Breast epithelium (tissue), 4 donors: Measurements from ENCODE around the gene POMZP3. TPM values are rescaled to one million over a fixed set of nuclear protein-coding genes. Genes with fewer than 3 reads are reported as not detected.
"Not testable (repeated sequence)": the region's sequence is repeated elsewhere in the genome, so short reads cannot be mapped to it uniquely, and the experiment has no call there.

ENCODE experiments used
- DNase-seq, 2 donors: peaks; one replicate each; pipeline ENCODE4 v3.0.0-alpha.2; 2019; ENCODE audit warnings: low spot score in 2 of 2
- H3K27ac ChIP-seq, 2 donors: fragments of 200-600 bp; sonication (generic) in 1 of 2; one replicate each; pipeline ENCODE4 v1.5.1; 2016 to 2019; ENCODE audit warnings: mild to moderate bottlenecking in 1 of 2
- H3K27me3 ChIP-seq, 2 donors: fragments of 200-600 bp; sonication (generic) in 1 of 2; one replicate each; pipeline versions ENCODE4 v1.5.1 to v1.6.0; 2017 to 2019; ENCODE audit warnings: control low read depth in 1 of 2, mild to moderate bottlenecking in 1 of 2
- H3K36me3 ChIP-seq: fragments of 200-600 bp; one replicate; pipeline ENCODE4 v1.5.1; 2019
- H3K4me1 ChIP-seq, 2 donors: fragments of 200-600 bp; sonication (generic); one replicate each; pipeline ENCODE4 v1.5.1; 2016 to 2019; ENCODE audit warnings: control low read depth in 1 of 2
- H3K4me3 ChIP-seq, 3 donors: fragments of 200-600 bp; sonication (generic); 1 replicate in 2 of 3; 2 replicates in 1 of 3; pipeline ENCODE4 v1.5.1; 2016 to 2019; ENCODE audit warnings: mild to moderate bottlenecking in 3 of 3, moderate library complexity in 2 of 3
- H3K9me3 ChIP-seq, 2 donors: fragments of 200-600 bp; sonication (generic) in 1 of 2; one replicate each; pipeline ENCODE4 v1.5.1; 2016 to 2019; ENCODE audit warnings: control low read depth in 1 of 2
- POLR2A ChIP-seq: fragments of 450-650 bp; IDR thresholded peaks from one replicate; pipeline ENCODE4 v1.6.1; 2016; ENCODE audit warnings: antibody characterized with exemption, mild to moderate bottlenecking, moderate library complexity
- intact Hi-C: fragments of 100-400 bp; cut with DNase I; formaldehyde crosslinking; loops from one replicate; pipeline ENCODE4 v1.15.1; 2023; ENCODE audit warnings: low total_unique reads
- total RNA-seq, 3 donors: library from RNA; depleted of rRNA; stranded (reverse); fragments of >200 nt; gene quantifications; one replicate each; pipeline ENCODE4 v1.1.0, GENCODE V29; 2016

POMZP3 gene
- total RNA-seq, result 1 to 10 TPM; 3.4 to 7.2 (median 6.6) TPM

DNA sequence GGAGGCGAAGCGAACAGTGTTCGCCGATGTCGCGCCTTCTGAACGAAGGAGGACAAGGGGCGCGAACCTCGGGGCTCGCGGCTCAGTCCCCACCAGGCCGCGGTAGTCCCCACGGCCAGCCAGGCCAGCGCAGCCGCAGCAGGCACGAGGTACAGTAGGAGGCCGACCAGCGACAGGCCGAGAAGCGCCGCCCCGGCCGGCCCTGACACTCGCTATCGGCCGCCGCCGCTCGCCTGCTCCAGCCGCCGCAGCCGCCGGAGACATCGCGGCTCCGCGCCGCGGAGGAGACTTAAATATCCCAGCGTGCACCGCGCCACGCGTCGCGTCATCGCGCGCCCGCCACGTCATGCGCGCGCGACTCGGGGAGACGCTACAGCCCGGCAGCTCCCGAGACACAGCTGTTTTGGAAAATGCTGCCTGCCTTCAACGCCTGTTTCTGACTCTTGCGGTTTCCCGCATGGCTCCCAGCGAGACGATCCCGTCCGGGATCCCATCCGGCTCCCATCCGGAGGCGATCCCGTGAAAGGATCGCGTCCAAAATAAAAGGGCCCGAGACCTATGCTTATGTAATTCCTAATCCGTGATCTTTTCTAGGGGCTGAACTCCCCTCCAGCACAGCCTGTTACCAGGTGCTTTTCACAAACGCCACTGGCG lies at the start of gene POMZP3:
Gene POMZP3 (minus strand): TSS at position 291 of the 654 bp plus-strand sequence. CDS start 1,215 bp downstream, outside the sequence.
- H3K36me3 ChIP-seq, H3K9me3 ChIP-seq, H3K4me1 ChIP-seq, DNase-seq, H3K27me3 ChIP-seq, intact Hi-C loops: not testable (repeated sequence)
- peak; percentile 36 for TF ChIP-seq POLR2A
- peak within 1 kb of the TSS; percentile 51 to 75 (median 56) for H3K4me3 ChIP-seq
- H3K27ac ChIP-seq, result peak within 1 kb of the TSS; percentile 80 to 89

DNA sequence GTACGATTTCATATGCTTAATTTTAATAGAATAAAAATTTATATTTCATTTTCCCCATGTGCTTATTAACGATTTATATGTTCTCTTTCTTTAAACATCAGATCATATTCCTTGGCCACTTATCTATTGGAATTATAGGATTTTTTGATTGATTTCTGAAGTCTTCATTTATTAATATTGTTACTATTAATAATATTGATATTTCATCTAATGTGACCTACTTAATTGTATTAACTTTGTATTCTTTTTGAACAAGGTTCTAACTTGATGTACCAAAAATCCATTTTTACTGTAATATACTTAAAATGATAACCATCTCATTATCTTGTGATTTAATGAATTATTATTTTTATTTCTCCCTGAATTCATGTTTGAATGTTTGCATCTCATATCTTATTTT lies 48.7 kb upstream of the POMZP3 start:
- H3K4me1 ChIP-seq, H3K36me3 ChIP-seq, H3K4me3 ChIP-seq, H3K27me3 ChIP-seq, H3K9me3 ChIP-seq, DNase-seq, H3K27ac ChIP-seq, intact Hi-C loops: not testable (repeated sequence)

DNA sequence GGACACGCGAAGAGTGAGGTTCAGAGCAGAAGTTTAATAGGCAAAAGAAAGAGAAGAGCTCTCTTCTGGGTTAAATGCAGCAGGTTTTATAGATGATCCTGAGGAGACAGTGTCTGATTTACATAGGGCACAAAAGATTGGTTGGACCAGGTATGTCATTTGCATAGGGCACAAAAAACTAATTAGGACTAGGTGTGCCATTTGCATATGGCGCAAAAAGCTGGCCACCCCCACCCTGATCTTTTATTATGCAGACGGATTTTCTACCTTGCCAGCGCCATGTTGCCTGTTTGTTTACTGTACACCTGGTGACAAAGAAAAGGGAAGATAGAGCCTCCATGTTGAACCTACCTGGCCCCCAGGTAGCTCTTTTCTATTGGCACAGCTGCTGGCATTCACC lies 46.3 kb upstream of the POMZP3 start:
- DNase-seq, H3K9me3 ChIP-seq, H3K4me1 ChIP-seq, H3K27me3 ChIP-seq, H3K27ac ChIP-seq, H3K36me3 ChIP-seq, intact Hi-C loops, H3K4me3 ChIP-seq: not testable (repeated sequence)

DNA sequence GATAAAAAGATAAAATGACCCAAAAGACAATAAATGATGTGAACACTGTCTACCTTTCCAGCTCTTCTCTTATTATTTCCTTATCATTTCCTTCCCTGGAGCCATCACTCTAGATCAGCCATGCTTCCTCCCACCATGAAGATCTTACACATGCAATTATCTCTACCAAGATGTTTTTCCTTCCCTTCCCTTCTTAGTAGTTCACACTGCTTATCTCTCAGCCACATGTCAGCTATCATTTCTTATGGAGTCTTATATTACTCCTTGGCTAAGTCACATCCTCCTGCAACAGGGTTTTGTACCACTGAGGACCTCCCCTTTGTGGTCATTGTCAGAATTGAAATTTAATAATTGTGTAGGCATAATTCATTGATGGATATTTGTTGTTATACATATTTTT lies 32.1 kb upstream of the POMZP3 start:
- H3K36me3 ChIP-seq, H3K27me3 ChIP-seq, DNase-seq, H3K4me1 ChIP-seq, H3K4me3 ChIP-seq, H3K9me3 ChIP-seq, H3K27ac ChIP-seq, intact Hi-C loops: not testable (repeated sequence)

DNA sequence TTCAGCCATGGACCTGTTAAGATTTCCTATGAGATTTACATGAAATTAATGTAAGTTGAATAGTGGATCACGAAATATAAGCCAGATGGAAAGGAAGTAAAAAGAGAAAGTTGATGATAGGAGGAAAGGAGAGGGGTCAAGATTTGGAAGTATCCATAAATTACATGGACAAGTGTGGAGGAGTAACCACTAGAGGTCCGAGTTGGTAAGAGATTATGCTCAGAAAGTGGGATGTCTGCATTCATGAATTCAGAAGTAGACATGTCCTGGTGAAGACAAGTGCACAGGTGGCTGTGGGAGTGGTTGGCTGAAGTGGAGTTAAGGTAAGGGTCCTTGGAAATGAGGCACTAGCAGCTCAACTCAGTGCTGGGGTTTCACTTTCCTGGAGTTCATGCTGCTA lies 29.3 kb upstream of the POMZP3 start:
- intact Hi-C loops, H3K27ac ChIP-seq, H3K4me1 ChIP-seq, H3K4me3 ChIP-seq, DNase-seq, H3K27me3 ChIP-seq, H3K36me3 ChIP-seq, H3K9me3 ChIP-seq: not testable (repeated sequence)

DNA sequence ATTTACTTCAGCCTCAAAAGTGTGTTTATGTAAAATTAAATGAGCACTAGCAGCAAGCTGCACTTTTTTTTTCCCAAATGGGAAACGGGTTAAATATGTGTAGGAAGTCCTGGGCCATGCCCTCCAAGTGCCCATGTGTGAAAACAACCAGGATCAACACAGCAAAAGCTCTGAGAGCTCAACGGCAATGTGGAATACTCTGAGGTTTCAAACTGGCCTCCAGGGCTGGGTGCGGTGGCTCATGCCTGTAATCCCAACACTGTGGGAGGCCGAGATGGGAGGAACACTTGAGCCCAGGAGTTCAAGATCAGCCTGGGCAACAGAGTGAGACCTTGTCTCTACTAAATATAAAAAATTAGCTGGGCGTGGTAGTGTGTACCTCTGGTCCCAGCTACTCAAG lies 15.5 kb upstream of the POMZP3 start:
- H3K9me3 ChIP-seq, DNase-seq, H3K36me3 ChIP-seq, H3K4me3 ChIP-seq, H3K27me3 ChIP-seq, intact Hi-C loops, H3K27ac ChIP-seq, H3K4me1 ChIP-seq: not testable (repeated sequence)

DNA sequence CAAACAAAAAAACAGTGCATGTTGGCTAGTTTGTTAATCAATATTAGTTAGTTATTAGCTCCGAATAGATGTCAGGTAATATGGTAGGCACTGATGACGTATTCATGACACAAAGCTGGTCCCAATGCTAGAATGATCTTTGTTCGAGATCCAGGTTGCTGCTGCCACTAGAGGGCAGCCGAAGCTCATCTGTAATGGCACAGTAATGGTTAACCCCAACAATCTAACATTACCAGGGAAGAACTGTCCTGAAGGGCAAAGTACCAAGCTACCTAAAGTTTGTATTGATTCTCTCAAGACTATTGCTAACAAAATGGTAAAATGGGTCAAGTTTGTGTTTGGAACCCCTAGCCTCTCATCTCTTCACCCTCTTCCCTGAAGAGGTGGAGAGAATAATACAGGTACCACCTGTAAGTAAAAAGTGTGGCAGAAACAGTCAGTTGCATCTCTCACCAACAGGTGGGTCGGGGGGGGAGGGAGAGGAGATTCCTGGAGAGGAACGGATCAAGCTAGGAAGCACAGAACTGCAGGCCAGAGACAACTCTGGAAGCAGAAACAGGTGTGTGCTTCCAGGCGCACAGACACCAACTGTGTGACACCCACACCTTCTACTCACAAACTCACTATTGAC lies 10.1 kb upstream of the POMZP3 start:
- H3K4me1 ChIP-seq, H3K4me3 ChIP-seq, DNase-seq, H3K27ac ChIP-seq, H3K36me3 ChIP-seq, H3K27me3 ChIP-seq, H3K9me3 ChIP-seq, intact Hi-C loops: not testable (repeated sequence)

DNA sequence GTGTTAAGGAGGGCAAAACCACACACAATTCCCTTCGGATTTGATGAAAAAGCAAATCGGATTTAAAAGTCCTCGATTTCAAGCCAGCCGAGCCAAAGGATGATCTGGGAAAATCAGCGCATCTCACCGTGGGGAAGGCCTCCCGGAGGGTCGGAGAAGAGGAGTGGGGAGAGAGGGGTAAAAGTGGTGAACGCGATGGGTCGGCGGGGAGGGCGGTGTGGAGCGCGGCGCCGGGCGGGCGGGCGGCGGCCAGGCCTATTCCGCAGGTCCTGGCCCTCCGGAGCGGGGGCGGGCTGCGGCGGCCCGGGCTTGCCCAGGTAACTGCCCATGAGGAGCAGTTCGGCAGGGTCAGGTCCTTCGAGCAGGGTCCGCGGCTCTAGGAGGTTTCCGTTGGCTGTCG lies 498 bp downstream of the POMZP3 start:
- H3K36me3 ChIP-seq, H3K9me3 ChIP-seq, H3K27me3 ChIP-seq, DNase-seq, H3K4me1 ChIP-seq, intact Hi-C loops: not testable (repeated sequence)
- H3K27ac ChIP-seq, result peak overlapping the region; percentile 45 to 89
- peak overlapping the region; percentile 51 to 75 (median 56) for H3K4me3 ChIP-seq

DNA sequence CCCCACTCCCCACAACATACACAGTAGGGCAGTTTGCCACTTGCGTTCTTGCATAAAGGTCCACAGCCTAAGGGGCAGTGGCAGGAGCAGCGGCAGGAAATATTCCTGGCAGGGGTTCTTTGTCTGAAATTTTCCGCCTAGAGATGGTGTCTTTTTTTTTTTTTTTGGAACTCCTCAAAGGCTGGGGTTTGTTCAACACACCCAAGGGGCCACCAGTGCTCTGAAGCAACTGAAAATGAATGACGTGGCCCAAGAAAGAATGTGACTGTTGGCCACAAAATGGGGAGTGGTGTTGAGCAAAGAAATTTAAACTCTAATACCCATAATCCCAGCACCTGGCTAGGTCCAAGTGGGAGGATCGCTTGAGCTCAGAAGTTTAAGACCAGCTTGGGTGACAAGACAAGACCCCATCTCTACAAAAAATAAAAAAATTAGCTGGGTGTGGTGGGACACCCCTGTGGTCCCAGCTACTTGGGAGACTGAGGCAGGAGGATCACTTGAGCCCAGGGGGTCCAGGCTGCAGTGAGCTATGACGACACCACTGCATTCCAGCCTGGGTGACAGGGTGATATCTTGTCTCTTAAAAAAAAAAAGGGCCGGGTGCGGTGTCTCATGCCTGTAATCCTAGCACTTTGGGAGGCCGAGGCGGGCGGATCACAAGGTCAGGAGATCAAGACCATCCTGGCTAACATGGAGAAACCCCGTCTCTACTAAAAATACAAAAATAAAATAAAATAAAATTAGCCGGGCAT lies 7.5 kb downstream of the POMZP3 start:
- H3K9me3 ChIP-seq, H3K27ac ChIP-seq, H3K4me1 ChIP-seq, intact Hi-C loops, H3K27me3 ChIP-seq, DNase-seq, H3K4me3 ChIP-seq, H3K36me3 ChIP-seq: not testable (repeated sequence)

DNA sequence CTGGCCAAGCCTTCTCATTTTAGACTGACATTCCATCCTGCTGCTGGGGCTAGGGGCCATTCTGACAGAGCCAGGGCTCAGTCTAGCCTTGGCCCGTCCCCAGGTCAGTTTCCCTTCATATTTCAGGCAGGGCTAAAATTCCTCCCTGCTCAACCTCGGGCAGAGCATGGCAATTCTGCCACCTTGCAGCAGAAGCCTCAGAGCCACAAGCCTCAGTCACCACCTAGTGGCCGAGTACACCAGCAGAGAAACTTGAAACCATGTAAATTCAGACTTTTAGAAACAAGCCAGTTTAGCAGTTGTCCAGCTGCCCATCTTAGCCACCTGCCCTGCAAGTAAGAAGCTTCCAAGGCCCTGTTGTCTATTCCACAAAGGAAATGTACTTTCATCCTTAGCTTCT lies 13.3 kb downstream of the POMZP3 start:
- H3K36me3 ChIP-seq, H3K4me1 ChIP-seq, DNase-seq, H3K9me3 ChIP-seq, H3K4me3 ChIP-seq, intact Hi-C loops, H3K27me3 ChIP-seq, H3K27ac ChIP-seq: not testable (repeated sequence)

DNA sequence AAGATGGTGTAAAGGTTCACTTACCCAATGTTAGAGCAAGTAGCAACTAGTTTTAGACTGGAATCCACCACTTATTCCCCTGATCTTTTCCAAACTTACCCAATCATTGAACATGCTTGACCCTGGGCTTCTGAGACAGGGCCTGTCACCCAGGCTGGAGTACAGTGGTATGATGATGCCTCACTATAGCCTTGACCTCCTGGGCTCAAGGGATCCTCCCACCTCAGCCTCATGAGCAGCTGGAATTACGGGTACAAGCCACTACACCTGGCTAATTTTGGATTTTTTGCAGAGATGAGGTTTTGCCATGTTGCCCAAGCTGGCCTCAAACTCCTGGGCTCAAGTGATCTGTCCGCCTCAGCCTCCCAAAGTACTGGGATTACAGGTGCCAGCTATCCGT lies 14.8 kb downstream of the POMZP3 start:
- H3K4me3 ChIP-seq, H3K27me3 ChIP-seq, intact Hi-C loops, H3K4me1 ChIP-seq, H3K36me3 ChIP-seq, H3K9me3 ChIP-seq, DNase-seq, H3K27ac ChIP-seq: not testable (repeated sequence)

DNA sequence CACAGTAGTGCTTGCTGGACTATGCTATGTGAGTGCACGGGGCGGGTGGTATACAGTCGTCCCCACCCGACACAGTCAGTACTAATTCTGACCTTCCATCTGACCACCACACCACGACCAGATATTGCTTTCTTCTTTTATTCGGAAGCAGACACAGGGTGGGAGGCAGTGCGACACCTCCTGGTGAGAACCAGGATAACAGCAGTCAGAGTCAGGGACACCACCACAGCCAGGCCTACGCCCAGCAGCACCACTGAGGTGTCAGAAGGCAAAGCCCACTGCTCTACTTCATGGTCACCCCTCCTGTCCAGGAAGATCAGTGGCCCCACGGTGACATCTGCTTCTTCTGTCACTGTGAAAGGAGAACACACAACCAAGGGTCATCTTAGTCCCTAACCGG lies 17.2 kb downstream of the POMZP3 start:
- H3K9me3 ChIP-seq, H3K27me3 ChIP-seq, H3K27ac ChIP-seq, H3K36me3 ChIP-seq, intact Hi-C loops, DNase-seq, H3K4me3 ChIP-seq, H3K4me1 ChIP-seq: not testable (repeated sequence)

DNA sequence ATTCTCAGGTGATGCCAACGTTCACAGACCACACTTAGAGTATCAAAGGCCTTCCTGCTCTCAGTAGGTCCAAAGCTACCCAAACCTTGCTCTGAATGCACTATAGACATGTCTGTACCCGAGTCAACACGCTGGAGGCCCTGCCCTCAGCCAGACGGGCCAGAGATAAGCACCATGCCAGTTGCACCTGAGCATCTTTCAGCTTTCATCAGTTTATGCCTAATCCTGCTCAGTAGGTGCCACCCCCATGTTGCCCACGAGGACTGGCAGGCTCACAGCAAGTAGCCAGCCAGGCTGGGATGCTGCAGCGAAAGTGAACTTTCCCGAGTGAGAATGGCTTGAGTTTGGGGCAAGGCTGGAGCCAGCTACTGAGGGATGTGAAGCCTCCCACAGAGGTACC lies 18.6 kb downstream of the POMZP3 start:
- H3K27me3 ChIP-seq, intact Hi-C loops, H3K36me3 ChIP-seq, H3K4me1 ChIP-seq, DNase-seq, H3K9me3 ChIP-seq, H3K4me3 ChIP-seq: not testable (repeated sequence)
- H3K27ac ChIP-seq, result peak overlapping the region in 1 of 2 donors; percentile 32
